NCI-H69 (cell line): ENCODE results near the gene PPM1K.
A peak's percentile ranks its signal among the peaks of the same experiment; 100 is the strongest.

Experiments used
- DNase-seq: peaks from one replicate; lab custom pipeline; 2025; lab: John Stamatoyannopoulos, UW

Gene PPM1K

DNA sequence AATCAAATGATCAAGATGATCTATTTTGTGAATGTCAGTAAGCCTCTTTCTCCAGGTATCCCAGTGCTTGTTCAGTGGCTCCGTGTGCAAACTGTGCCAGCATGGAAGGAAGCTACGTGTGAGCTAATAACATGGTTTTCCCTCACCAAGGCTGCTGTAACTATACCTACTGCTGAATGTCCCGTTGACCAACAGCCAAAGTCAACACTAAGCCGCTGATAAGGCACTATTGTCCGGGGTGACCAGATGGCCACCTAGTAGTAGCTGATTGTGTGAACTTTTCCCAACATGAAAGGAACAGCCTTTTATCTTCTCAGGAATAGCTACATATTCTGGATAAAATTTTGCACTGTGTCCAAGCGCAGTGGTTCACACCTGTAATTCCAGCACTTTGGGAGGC lies 68.0 kb downstream of the PPM1K start:
- DNase-seq = no peak

DNA sequence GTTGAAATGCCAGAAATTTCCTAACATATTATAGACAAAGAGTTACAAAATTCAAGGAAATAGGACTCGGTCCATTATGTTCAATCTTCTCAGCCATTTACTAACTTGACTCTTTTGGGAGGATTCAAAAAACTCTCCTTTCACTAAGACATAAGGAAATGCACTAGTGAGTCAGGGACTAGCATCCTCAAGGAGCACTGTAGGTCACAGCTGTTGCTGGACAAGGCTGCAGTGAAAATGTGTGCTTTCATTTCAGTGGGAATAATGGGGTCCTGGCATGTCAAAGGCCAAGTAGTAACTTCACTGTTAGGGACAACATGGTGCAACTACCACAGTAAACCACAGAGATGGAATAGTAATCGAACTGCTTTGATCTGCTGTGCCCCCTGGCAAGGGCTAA lies 69.0 kb downstream of the PPM1K start:
- DNase-seq = no peak

DNA sequence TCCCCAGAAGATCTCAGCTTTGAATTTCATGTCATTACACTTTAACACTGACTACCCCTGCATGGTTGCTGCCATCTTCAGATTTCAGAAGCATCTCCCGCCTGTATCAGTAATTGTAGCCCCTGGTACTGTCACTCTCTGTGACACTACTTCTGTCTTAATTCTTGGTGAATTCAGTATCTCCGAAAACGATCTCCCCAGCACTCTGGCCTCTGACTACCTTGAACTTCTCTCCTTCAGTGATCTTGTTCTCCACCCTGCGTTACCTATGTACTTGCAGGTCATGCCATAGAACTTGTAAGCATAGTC lies 72.2 kb downstream of the PPM1K start:
- no peak for DNase-seq

DNA sequence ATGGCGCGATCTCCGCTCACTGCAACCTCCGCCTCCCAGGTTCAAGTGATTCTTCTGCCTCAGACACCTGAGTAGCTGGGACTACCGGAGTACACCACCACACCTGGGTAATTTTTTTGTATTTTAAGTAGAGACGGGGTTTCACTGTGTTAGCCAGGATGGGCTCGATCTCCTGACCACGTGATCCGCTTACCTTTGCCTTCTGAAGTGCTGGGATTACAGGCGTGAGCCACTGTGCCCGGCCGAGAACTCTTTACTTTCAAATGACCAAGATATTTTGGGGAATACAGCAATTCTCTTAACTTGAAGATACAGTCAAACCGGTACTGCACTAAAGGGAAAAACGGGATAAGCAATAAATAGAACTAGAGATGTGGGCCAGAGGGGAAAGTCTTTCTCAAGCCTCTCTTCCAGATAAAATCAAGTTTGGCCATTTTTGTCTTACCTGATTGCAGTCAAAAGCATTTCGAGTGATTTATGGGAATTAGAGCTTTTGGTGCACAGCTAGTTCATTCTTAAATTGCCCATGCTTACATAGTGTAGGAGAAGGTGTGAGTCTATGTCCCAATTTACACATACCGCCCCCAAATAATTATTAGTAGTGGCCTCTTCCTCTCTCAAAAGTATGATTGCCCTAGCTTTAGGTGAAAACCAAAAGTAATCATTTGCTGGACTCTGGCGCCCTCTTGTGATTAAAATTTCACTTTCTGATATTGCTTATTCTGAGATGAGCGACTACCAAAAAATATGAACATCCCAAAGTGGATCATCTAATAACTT lies 72.7 kb downstream of the PPM1K start:
- peak; percentile 30 for DNase-seq

DNA sequence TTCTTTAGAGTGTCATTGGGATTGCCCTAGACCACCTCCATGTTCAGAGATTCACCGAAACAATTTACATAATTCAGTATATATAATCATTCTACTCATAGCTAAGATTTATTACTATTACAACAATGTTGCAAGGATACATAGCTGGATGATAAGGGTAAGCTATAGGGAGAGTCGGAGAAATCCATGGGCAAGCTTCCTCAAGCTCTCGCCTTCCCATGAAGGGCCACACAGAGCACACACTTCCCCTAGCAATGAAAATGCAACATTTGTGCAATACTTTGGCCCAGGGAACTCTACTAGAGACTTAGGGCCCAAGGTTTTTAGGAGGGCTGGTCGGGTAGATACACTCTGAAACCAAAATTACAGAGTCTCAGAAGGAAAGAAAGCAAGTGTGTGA lies 76.2 kb downstream of the PPM1K start:
- DNase-seq = no peak
